Measurements from ENCODE around the gene OR1J4.

- TF ChIP-seq POLR2A (IDR thresholded peaks at IDR 0.05), result no peak
- no peak for TF ChIP-seq CTCF (IDR thresholded peaks at IDR 0.05)
These were observed 39.9 kb upstream of the OR1J4 start for GRCh38 chr9:122479062-122479461.

All from stomach (tissue), 4 donors.